H1 (cell line): ENCODE results near the gene PRKCH. TPM values are rescaled to one million over a fixed set of nuclear protein-coding genes. Genes with fewer than 3 reads are reported as not detected.

Source experiments
- CEBPB ChIP-seq: IDR thresholded peaks from 2 replicates; pipeline ENCODE4 v1.6.1; 2012; ENCODE audit warnings: low read depth, low read length
- EGR1 ChIP-seq: IDR thresholded peaks from 2 replicates; pipeline ENCODE4 v1.6.1; 2011; ENCODE audit warnings: low read depth, low read length, borderline replicate concordance
- polyA plus RNA-seq, 7 experiments: library from polyadenylated mRNA; depleted of rRNA in 3 of 7; stranded (reverse) in 5 of 7; unstranded in 2 of 7; fragments of >200 nt in 5 of 7; fragments of 200-250 nt in 2 of 7; gene quantifications; 1 replicate in 5 of 7; 2 replicates in 1 of 7; 4 replicates in 1 of 7; pipeline versions ENCODE4 v1.2.1 to v1.2.3, GENCODE V29; 2011 to 2013; ENCODE audit warnings: missing spikeins in 2 of 7, mixed read lengths in 2 of 7
- total RNA-seq: library from RNA; stranded (reverse); fragmentation: NEBNext Ultra II Directional; extraction: Animal tissue kit (Norgen Biotek cat#: 25700); gene quantifications from 2 replicates; pipeline ENCODE4 v1.2.1, GENCODE V29; 2021

PRKCH gene
- total and polyA plus RNA-seq, 2 of the 8 experiments (the other 6 are each of a cell fraction or from before 2014, with no cell fraction given) = 6.4 to 7.0 TPM

DNA sequence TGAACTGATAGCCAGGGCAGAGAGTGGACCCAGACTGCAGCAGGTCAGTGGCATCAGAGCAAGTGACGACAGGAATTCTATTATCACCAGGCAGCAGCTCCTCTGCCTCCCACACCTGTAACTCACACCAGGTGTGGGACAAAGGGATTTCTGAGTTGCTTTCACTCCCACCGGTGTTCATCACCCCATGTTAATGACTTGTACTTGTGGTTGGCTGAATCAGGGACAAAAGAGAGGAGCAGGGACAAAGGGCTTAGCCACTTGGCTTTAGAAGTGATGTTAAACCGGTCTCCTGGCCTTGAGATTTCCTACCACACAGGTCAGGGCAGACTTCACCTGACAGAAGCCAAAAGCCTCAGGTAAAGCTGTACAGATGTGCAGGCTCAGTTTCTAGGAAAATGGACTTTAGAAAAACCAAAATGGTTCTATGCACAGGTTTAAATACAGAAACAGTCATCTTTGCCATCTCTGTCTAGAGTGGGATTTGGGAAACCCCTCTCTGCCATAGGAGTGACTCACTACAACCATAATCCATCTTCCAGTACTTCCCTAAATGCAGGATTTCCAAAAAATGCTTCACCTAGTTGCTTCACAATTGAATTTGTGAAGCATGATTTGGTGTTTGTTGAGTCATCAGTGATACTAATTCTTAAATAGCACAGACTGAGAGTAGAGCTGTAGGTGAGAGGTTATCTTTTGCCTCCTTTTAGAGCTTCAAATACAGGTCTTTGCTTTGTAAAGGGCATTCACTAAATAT, 158.5 kb downstream of the PRKCH start (continued):
- TF ChIP-seq EGR1 = no peak
- TF ChIP-seq CEBPB = no peak
